IgD-negative memory B cell (primary cell): ENCODE measurements around the gene EXOC3L4. TPM values are rescaled to one million over a fixed set of nuclear protein-coding genes. Genes with fewer than 3 reads are reported as not detected.
A peak's percentile ranks its signal among the peaks of the same experiment; 100 is the strongest.

Experiments
- H3K27ac Mint-ChIP-seq, 3 donors: one replicate each; pipeline ENCODE4 v1.8.0; 2020 to 2022; ENCODE audit warnings: mild to moderate bottlenecking in 3 of 3, mixed read lengths in 3 of 3, moderate library complexity in 1 of 3
- H3K27me3 Mint-ChIP-seq: one replicate; pipeline ENCODE4 v1.8.0; 2021; ENCODE audit warnings: mixed read lengths
- H3K36me3 Mint-ChIP-seq: one replicate; pipeline ENCODE4 v1.8.0; 2020; ENCODE audit warnings: mild to moderate bottlenecking, mixed read lengths
- H3K4me1 Mint-ChIP-seq, 3 donors: one replicate each; pipeline ENCODE4 v1.8.0; 2020 to 2022; ENCODE audit warnings: mixed read lengths in 3 of 3, mild to moderate bottlenecking in 1 of 3
- H3K4me3 Mint-ChIP-seq, 4 donors: one replicate each; pipeline ENCODE4 v1.8.0; 2020 to 2022; ENCODE audit warnings: mild to moderate bottlenecking in 4 of 4, mixed read lengths in 4 of 4, moderate library complexity in 3 of 4
- H3K9me3 Mint-ChIP-seq, 3 donors: one replicate each; pipeline ENCODE4 v1.8.0; 2020 to 2021; ENCODE audit warnings: mixed read lengths in 3 of 3, mild to moderate bottlenecking in 1 of 3
- polyA plus RNA-seq: library from polyadenylated mRNA; unstranded; fragments of 300-500 nt; fragmentation: Illumina TruSeq; gene quantifications from one replicate; pipeline ENCODE4 v1.2.3, GENCODE V29; 2021

The EXOC3L4 gene
- polyA plus RNA-seq, 1 donor from 2014 or later: not detected

DNA sequence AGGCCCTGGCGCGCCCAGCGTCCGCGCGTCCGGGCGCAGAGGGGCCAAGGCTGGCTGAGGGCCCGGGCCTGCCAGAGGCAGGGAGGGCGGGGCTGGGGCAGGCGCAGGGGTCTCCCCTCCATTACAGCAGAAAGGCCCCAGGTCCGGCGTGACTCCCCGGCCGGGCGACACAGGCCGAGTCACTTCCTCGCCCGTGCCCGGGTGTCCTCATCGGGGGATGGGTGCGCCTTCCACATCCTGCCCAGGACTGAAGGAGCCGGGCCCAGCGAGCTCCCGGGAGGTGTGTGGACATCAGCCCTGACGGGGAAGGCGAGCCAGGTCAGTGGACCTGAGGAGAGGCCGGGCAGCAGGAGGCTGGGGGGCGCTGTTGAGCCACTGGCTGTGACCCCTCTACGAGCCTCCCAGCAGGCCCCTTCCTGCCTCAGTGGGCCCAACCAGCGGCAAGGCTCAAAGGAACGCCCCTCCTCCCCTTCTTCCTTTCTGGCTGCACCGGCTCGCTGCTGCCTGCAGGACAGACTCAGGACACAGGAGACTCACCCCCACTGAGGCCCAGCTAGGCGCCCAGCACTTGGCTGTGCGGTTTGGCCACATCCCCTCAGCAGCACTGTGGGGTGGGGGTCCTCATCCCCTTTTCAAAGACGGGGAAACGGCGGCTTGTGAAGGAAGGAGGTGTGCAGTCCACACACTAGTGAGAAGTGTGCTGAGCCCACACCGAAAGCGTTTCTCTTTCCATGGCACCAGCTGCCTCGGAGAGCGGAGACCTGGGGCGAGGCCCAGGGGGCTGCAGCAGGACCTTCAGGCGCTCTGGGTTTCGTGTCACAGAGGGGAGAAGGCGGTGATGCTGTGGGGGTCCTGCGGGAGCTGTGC lies 29.3 kb downstream of the EXOC3L4 start:
- Mint-ChIP-seq H3K27ac (peak overlapping the region in 1 of 3 donors; percentile 72), H3K27me3 (peaks cover 16% of the 10 kb centered on the region), H3K4me3 (peak overlapping the region; percentile 12 to 60 (median 36)), H3K36me3 (peaks cover 2% of the 10 kb centered on the region), H3K4me1 (peaks cover 4 to 5% (median 5%) of the 10 kb centered on the region in 3 donors), H3K9me3 (no peaks in the 10 kb centered on the region)

DNA sequence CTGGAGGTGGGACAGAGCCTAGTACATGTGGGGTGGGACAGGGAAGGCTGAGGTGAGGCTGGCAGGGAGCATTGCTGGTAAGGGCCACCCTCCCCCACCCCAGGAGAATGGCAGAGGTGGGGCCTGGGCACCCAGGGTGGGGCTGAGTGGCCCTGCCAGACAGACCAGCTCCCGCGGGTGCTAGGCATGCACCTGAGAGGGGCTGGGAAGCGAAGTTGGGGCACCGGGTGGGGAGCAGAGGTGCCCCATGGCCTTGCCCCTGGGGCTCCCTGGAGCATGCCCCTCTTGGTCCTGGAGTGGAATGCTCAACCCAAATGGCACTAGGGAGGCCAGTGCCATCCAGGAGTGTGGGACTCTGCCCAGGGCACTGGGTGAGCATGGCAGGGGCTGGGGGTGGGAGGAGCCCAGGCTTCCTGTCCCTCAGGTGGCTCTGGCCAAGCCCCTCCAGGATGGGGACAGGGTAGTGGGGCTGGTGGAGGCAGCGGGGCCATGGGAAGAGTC lies 30.0 kb downstream of the EXOC3L4 start:
- peak overlapping the region in 1 of 4 donors; percentile 20 for H3K4me3 Mint-ChIP-seq
- peaks cover 16% of the 10 kb centered on the region for H3K27me3 Mint-ChIP-seq
- H3K4me1 Mint-ChIP-seq: peaks cover 4 to 5% (median 5%) of the 10 kb centered on the region in 3 donors
- no peaks in the 10 kb centered on the region for H3K9me3 Mint-ChIP-seq
- peaks cover 2% of the 10 kb centered on the region for H3K36me3 Mint-ChIP-seq
- no peak overlapping the region for H3K27ac Mint-ChIP-seq

DNA sequence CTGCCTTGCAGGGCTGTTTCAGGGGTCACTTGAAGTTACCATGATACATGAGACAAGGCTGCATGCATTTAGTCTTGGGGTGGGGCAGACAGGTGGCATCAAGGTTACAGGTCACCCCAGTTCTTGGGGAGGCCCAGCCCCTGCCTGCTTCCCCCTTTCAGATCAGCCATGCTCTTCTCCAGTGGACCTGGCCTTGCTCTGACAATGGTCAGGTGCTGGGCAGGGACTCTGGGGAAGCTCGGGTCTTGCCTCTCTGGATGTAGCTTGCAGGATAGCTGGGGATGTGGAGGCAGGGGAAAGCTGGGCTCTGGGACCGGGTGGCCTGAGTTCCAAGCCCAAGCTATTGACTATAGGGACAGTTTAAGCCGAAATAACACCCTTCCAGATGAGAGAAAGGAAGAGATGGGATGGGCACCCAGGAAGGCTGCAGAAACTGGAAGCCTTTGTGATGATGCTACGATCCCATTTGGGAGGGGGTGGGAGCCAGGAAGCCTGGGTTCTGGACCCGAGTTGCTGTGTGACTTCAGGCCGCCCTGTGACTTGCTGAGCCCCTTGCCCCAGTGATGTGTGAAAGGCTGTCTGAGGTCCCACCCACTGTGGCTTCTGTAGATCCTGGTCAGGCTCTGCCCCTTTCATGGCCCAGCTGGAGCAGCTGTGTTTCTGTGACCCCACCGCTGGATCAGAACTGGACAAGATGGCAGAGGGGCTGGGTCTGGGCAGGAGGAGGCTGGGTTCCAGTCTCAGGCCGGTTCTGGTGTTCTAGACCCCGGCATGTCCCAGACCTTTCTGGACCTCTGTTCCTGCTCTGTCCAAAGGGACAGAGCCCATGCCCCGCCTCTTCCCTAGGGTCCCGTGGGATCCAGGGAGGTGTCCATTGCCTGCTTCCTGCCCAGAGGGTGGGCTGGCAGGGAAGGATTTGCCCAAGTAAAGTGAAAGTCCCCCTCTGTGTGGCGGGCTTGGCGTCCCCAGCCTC lies 30.9 kb downstream of the EXOC3L4 start:
- Mint-ChIP-seq H3K27ac (no peak overlapping the region), H3K4me1 (peaks cover 4 to 5% (median 5%) of the 10 kb centered on the region in 3 donors), H3K4me3 (peak overlapping the region in 1 of 4 donors; percentile 17), H3K27me3 (peaks cover 17% of the 10 kb centered on the region), H3K36me3 (peaks cover under 1% of the 10 kb centered on the region), H3K9me3 (no peaks in the 10 kb centered on the region)

DNA sequence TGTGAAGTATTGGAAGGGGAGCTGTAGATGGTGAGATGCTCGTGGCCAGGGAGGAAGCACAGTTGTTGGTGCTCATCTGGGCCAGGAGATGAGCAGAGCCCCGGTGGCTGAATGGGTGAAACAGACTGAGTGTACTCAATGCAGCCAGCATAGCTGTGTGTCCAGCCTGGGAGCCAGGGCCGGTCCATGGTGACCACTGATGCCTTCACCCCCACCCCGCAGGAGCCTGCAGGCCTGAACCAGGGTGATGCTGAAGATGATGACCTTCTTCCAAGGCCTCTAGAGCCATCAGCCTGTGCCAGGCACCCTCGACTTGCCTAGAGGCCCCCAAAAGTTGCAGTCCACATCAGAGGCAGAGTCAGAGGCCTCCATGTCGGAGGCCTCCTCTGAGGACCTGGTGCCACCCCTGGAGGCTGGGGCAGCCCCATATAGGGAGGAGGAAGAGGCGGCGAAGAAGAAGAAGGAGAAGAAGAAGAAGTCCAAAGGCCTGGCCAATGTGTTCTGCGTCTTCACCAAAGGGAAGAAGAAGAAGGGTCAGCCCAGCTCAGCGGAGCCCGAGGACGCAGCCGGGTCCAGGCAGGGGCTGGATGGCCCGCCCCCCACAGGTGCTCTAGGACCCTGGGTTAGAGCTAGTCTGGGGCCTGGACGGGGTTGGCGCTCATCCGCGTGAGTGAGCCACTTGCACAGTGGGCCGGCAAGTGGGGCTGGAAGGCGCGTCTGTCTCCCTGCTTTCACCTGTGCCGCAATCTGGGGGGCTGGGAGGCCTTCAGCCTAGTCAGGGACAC lies 31.8 kb downstream of the EXOC3L4 start:
- Mint-ChIP-seq H3K9me3 (no peaks in the 10 kb centered on the region), H3K27ac (peak overlapping the region in 1 of 3 donors; percentile 35), H3K4me3 (no peak overlapping the region), H3K4me1 (peaks cover 0 to 5% (median 1%) of the 10 kb centered on the region in 3 donors), H3K27me3 (peaks cover 16% of the 10 kb centered on the region), H3K36me3 (no peaks in the 10 kb centered on the region)

DNA sequence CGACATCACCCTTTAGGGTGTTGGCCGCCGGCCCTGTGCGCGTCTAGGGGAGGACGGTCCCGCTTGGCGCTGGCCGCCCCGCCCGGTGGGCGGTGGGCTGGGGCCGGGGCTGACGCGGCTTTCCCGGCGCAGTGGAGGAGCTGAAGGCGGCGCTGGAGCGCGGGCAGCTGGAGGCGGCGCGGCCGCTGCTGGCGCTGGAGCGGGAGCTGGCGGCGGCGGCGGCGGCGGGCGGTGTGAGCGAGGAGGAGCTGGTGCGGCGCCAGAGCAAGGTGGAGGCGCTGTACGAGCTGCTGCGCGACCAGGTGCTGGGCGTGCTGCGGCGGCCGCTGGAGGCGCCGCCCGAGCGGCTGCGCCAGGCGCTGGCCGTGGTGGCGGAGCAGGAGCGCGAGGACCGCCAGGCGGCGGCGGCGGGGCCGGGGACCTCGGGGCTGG lies 32.4 kb downstream of the EXOC3L4 start:
- Mint-ChIP-seq H3K4me3 (no peak overlapping the region), H3K27ac (no peak overlapping the region), H3K27me3 (peaks cover 13% of the 10 kb centered on the region), H3K36me3 (no peaks in the 10 kb centered on the region), H3K4me1 (peaks cover 0 to 5% (median 1%) of the 10 kb centered on the region in 3 donors), H3K9me3 (no peaks in the 10 kb centered on the region)

DNA sequence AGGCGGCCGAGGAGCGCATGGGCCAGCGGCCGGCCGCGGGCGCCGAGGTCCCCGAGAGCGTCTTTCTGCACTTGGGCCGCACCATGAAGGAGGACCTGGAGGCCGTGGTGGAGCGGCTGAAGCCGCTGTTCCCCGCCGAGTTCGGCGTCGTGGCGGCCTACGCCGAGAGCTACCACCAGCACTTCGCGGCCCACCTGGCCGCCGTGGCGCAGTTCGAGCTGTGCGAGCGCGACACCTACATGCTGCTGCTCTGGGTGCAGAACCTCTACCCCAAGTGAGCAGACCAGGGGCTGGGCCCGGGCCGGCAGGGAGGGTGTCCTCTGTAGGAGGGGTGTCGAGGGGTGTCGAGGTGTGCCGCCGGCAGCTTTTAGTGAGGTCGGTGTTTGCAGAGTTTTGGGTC lies 32.8 kb downstream of the EXOC3L4 start:
- peaks cover 0 to 2% (median 0%) of the 10 kb centered on the region in 3 donors for H3K4me1 Mint-ChIP-seq
- no peak overlapping the region for H3K27ac Mint-ChIP-seq
- H3K4me3 Mint-ChIP-seq: no peak overlapping the region
- no peaks in the 10 kb centered on the region for H3K36me3 Mint-ChIP-seq
- no peaks in the 10 kb centered on the region for H3K9me3 Mint-ChIP-seq
- peaks cover 9% of the 10 kb centered on the region for H3K27me3 Mint-ChIP-seq

DNA sequence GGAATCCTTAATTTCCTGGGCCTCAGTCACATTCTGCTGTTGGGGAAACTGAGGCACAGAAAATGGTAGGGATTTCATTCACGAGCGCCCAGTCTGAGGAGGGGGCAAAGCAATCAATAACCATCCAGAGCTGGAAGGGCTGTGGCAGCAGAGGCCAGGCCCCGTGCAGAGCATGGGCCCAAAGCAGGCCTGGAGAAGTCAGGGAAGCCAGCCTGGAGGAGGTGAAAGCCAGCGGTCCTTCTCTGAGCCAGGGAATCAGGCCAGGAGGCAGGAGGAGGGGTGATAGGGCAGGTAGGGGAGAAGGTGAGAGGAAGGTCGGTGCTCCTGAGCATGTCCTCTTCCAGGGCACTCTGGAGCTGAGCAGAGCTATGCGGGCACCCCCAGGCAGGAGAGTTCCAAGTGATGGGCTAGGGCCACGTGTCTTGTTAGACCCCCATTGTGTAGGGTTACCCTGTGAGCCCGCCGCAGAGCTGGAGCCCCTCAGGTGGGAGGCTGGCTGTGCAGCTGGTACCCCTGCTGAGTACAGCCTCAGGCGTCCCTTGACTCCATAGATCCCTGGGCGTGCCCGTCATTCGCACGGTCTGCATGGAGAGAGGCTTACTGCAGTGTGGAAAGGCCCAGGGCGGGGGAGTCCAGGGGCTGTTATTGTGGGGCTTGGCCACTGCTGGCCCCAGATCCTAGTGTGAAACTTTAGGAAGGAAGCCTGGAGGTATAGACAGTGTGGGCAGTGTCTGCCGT lies 33.5 kb downstream of the EXOC3L4 start:
- no peak overlapping the region for H3K4me3 Mint-ChIP-seq
- no peaks in the 10 kb centered on the region for H3K36me3 Mint-ChIP-seq
- no peaks in the 10 kb centered on the region for H3K9me3 Mint-ChIP-seq
- peaks cover 7% of the 10 kb centered on the region for H3K27me3 Mint-ChIP-seq
- H3K4me1 Mint-ChIP-seq: peaks cover 0 to 2% (median 0%) of the 10 kb centered on the region in 3 donors
- no peak overlapping the region for H3K27ac Mint-ChIP-seq

DNA sequence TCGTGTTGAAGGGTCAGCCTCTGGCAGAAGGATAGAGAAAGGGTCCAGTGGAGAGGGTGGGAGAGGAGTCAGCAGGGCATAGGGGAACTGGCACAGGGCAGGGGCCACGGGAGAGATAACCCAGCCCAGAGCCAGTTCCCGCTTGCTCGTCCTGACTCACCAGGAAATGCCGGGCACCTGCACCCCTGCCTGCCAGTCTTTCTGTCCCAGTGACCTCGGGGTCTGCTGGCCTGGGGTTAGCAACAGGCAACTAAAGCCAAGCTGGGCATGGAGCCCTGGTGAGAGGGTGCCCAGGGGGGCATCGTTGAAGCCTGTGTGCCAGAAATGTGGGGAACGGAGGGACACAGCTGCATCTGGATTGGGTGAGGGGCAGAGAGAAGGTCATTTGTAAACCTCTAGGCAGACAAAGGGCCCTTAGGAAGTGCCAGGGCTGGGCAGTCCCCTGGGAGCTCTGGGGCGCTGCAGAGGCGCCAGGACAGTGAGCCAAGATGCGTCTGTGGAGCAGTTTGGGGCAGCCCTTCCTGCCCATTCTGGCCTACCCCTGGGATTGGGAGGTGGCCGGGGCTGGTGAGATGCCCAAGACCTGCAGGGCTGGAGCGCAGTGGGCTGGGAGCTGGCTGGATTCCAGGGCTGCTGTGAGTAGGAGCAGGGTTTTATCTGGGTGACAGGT lies 34.2 kb downstream of the EXOC3L4 start:
- H3K36me3 Mint-ChIP-seq: no peaks in the 10 kb centered on the region
- H3K27ac Mint-ChIP-seq: no peak overlapping the region
- H3K27me3 Mint-ChIP-seq: peaks cover 7% of the 10 kb centered on the region
- H3K4me3 Mint-ChIP-seq: peak overlapping the region in 1 of 4 donors; percentile 20
- H3K4me1 Mint-ChIP-seq: peaks cover 0 to 2% (median 0%) of the 10 kb centered on the region in 3 donors
- no peaks in the 10 kb centered on the region for H3K9me3 Mint-ChIP-seq

DNA sequence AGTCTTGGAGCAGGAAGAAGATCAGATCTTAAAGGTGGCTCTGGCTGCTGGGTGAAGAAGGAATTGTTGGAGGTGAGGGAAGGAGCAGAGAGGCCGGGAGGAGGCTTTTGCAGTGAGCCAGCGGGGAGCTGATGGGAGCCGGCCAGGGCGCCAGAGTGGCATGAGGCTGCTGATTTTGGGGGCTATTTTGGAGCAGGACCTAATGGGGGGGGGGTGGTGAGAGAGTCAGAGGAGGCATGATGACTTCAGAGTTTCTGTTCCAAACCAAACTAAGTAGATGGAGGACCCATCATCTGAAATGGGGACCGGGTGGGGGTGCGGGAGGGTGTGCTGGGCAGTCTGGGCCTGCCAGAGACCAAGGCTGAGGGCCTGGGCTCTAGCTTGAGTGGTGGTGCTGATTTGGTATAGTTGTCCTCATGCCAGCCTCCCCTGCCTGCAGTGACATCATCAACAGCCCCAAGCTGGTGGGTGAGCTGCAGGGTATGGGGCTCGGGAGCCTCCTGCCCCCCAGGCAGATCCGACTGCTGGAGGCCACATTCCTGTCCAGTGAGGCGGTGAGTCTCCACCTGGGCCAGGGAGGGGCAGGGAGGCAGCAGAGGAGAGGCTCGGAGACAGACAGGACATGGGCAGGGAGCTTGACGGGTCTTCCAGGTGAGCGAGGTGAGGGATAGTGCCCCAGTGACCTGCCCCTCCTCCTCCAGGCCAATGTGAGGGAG lies 34.9 kb downstream of the EXOC3L4 start:
- Mint-ChIP-seq H3K27me3 (peaks cover 1% of the 10 kb centered on the region), H3K4me3 (no peak overlapping the region), H3K36me3 (no peaks in the 10 kb centered on the region), H3K4me1 (peaks cover 0 to 2% (median 0%) of the 10 kb centered on the region in 3 donors), H3K27ac (no peak overlapping the region), H3K9me3 (no peaks in the 10 kb centered on the region)

DNA sequence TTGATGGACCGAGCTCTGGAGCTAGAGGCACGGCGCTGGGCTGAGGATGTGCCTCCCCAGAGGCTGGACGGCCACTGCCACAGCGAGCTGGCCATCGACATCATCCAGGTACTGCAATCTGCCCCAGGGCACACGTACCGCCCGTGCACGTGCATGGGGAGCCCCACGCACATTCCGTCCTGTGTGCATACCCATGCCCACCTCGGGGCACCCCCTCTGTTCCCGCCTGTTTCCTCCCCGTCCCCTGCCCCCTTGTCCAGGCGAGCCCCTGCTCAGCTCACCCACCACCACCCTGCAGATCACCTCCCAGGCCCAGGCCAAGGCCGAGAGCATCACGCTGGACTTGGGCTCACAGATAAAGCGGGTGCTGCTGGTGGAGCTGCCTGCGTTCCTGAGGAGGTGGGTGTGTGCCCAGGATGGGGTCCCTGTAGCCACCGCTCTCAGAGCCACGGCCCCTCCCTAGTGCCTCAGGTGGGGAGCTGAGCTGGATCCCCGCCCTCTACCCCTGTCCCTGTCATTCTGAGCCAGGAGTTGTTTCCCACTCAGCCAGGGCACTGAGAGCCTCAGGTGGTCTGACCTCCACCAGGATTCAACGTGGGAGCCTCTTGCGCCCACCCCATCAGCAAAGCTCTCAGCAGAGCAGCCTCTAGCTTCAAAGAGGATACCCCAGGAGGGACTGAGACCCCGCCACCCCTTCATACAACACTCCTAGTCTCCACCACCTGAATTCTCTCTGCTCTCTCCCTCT lies 35.7 kb downstream of the EXOC3L4 start:
- H3K4me1 Mint-ChIP-seq: peaks cover 0 to 2% (median 0%) of the 10 kb centered on the region in 3 donors
- no peak overlapping the region for H3K27ac Mint-ChIP-seq

DNA sequence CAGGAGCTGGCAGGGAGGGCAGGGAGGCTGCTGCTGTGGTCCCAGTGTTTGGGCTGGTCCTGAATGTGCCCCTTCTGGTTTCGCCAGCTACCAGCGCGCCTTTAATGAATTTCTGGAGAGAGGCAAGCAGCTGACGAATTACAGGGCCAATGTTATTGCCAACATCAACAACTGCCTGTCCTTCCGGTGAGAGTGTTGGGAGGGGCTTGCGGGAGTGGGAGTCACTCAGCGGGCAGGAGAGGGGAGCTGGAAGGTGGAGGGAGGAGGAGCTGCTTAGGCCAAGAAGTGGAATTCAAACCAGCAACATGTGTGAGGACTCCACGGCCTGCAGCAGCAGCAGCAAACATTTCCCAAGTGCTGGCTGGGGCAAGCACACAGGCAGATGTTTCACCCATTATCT lies 36.4 kb downstream of the EXOC3L4 start:
- no peak overlapping the region for H3K4me3 Mint-ChIP-seq
- H3K36me3 Mint-ChIP-seq: no peaks in the 10 kb centered on the region
- H3K9me3 Mint-ChIP-seq: no peaks in the 10 kb centered on the region
- H3K4me1 Mint-ChIP-seq: peaks cover 0 to 2% (median 0%) of the 10 kb centered on the region in 3 donors
- no peak overlapping the region for H3K27ac Mint-ChIP-seq
- peaks cover 1% of the 10 kb centered on the region for H3K27me3 Mint-ChIP-seq

More for the DNA sequence above, 35.7 kb downstream of the EXOC3L4 start:
- H3K27me3 Mint-ChIP-seq: peaks cover 1% of the 10 kb centered on the region
- H3K4me3 Mint-ChIP-seq: no peak overlapping the region
- no peaks in the 10 kb centered on the region for H3K9me3 Mint-ChIP-seq
- H3K36me3 Mint-ChIP-seq: no peaks in the 10 kb centered on the region

DNA sequence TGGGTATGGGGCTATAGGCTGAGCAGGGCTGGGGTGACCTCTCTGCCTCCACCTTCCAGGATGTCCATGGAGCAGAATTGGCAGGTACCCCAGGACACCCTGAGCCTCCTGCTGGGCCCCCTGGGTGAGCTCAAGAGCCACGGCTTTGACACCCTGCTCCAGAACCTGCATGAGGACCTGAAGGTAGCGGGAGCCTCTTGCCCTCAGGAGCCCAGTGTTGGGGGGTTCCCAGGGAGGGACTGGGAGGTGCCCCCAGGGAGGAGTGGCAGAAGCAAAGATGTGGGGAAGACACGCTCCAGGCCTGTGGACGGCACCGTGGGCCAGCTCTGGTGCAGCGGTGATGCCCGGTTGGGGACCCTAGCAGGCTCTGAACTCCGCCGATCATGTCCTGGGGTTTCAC lies 37.1 kb downstream of the EXOC3L4 start:
- Mint-ChIP-seq H3K4me1 (peaks cover 0 to 2% (median 0%) of the 10 kb centered on the region in 3 donors), H3K4me3 (no peak overlapping the region), H3K9me3 (no peaks in the 10 kb centered on the region), H3K27ac (no peak overlapping the region), H3K27me3 (peaks cover 1% of the 10 kb centered on the region), H3K36me3 (no peaks in the 10 kb centered on the region)
